ENCODE data around the gene EPHB3. TPM values are rescaled to one million over a fixed set of nuclear protein-coding genes. Genes with fewer than 3 reads are reported as not detected.

EPHB3 gene
- total RNA-seq, 3 donors from 2014 or later (not counting 1 experiment from before 2014, with no cell fraction given), result not detected

DNA sequence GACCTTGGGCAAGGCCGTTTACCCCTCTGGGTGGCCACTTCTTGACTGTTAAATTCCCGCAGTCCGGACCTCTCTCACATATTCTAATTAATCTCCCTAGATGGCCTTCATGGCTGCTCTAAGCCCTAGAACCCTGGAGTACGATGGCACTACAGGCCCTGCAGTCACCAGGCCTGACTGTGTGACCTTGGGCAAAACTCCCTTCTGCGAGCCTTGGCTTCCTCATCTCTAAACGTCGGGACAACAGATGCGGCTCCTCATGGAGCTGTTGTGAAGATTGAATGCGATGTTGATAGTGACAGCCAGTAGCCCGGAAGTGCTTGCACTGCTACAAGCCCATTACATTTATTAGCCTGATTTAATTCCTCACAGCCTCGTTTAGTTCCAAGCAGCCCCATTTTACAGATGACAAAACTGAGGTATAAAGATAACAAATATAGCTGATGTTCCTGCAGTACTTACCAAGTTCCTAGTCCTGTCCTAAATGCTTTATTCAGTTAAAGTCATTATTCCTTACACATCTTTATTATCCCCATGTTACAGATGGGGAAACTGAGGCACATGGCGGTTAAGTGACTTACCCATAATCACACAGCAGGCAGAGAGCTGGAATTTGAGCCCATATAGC is 10.3 kb downstream of the EPHB3 start:
- peaks cover 17% of the 10 kb centered on the region for H3K4me1 ChIP-seq (ENCODE audit: control insufficient read depth, insufficient read depth, low read length)
- H3K9me3 Mint-ChIP-seq, result no peaks in the 10 kb centered on the region
- no peaks in the 10 kb centered on the region for H3K4me1 Mint-ChIP-seq
- TF ChIP-seq CTCF (IDR thresholded peaks at IDR 0.05), result no peak
- H3K36me3 ChIP-seq (ENCODE audit: control insufficient read depth, insufficient read depth, low read length), result no peaks in the 10 kb centered on the region
- H3K27me3 ChIP-seq (ENCODE audit: control insufficient read depth, insufficient read depth, low read length), result peaks cover 26% of the 10 kb centered on the region
- no peaks in the 10 kb centered on the region for H3K36me3 Mint-ChIP-seq
- DNase-seq, result no peak
- peaks cover 32 to 47% of the 10 kb centered on the region in 2 donors for H3K27me3 Mint-ChIP-seq (ENCODE audit: low read depth in 2 of 2)
- no peak overlapping the region for H3K27ac ChIP-seq (ENCODE audit: low read length)
- H3K4me3 Mint-ChIP-seq, result no peak overlapping the region
- H3K4me3 ChIP-seq (ENCODE audit: low read length), result no peak overlapping the region
- H3K27ac Mint-ChIP-seq, result no peak overlapping the region
- intact Hi-C loops (cut with micrococcal nuclease), result no loop called here
- H3K9me3 ChIP-seq (ENCODE audit: control insufficient read depth, insufficient read depth, low read length), result no peaks in the 10 kb centered on the region
- ATAC-seq, result no peak
- 89% methylated on average over 12 of the region's 12 CpGs for WGBS (ENCODE audit: insufficient coverage)

DNA sequence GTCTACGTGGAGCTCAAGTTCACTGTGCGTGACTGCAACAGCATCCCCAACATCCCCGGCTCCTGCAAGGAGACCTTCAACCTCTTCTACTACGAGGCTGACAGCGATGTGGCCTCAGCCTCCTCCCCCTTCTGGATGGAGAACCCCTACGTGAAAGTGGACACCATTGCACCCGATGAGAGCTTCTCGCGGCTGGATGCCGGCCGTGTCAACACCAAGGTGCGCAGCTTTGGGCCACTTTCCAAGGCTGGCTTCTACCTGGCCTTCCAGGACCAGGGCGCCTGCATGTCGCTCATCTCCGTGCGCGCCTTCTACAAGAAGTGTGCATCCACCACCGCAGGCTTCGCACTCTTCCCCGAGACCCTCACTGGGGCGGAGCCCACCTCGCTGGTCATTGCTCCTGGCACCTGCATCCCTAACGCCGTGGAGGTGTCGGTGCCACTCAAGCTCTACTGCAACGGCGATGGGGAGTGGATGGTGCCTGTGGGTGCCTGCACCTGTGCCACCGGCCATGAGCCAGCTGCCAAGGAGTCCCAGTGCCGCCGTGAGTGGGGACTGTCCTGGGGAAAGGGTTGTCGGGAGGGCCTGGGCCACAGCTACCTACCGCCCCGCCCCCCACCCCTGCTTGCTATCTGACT is 11.2 kb downstream of the EPHB3 start:
- peaks cover 17% of the 10 kb centered on the region for H3K4me1 ChIP-seq (ENCODE audit: control insufficient read depth, insufficient read depth, low read length)
- H3K9me3 ChIP-seq (ENCODE audit: control insufficient read depth, insufficient read depth, low read length), result no peaks in the 10 kb centered on the region
- no peak overlapping the region for H3K27ac ChIP-seq (ENCODE audit: low read length)
- ATAC-seq (no peak), DNase-seq (no peak)
- no peak overlapping the region for H3K4me3 Mint-ChIP-seq
- no peaks in the 10 kb centered on the region for H3K4me1 Mint-ChIP-seq
- peaks cover 26% of the 10 kb centered on the region for H3K27me3 ChIP-seq (ENCODE audit: control insufficient read depth, insufficient read depth, low read length)
- peaks cover 24 to 42% of the 10 kb centered on the region in 2 donors for H3K27me3 Mint-ChIP-seq (ENCODE audit: low read depth in 2 of 2)
- intact Hi-C loops (cut with micrococcal nuclease), result no loop called here
- H3K36me3 Mint-ChIP-seq, result no peaks in the 10 kb centered on the region
- TF ChIP-seq CTCF (IDR thresholded peaks at IDR 0.05), result no peak
- no peaks in the 10 kb centered on the region for H3K36me3 ChIP-seq (ENCODE audit: control insufficient read depth, insufficient read depth, low read length)
- H3K27ac Mint-ChIP-seq, result no peak overlapping the region
- no peaks in the 10 kb centered on the region for H3K9me3 Mint-ChIP-seq
- H3K4me3 ChIP-seq (ENCODE audit: low read length), result no peak overlapping the region
- WGBS (ENCODE audit: insufficient coverage), result 95% methylated on average over 33 of the region's 33 CpGs

DNA sequence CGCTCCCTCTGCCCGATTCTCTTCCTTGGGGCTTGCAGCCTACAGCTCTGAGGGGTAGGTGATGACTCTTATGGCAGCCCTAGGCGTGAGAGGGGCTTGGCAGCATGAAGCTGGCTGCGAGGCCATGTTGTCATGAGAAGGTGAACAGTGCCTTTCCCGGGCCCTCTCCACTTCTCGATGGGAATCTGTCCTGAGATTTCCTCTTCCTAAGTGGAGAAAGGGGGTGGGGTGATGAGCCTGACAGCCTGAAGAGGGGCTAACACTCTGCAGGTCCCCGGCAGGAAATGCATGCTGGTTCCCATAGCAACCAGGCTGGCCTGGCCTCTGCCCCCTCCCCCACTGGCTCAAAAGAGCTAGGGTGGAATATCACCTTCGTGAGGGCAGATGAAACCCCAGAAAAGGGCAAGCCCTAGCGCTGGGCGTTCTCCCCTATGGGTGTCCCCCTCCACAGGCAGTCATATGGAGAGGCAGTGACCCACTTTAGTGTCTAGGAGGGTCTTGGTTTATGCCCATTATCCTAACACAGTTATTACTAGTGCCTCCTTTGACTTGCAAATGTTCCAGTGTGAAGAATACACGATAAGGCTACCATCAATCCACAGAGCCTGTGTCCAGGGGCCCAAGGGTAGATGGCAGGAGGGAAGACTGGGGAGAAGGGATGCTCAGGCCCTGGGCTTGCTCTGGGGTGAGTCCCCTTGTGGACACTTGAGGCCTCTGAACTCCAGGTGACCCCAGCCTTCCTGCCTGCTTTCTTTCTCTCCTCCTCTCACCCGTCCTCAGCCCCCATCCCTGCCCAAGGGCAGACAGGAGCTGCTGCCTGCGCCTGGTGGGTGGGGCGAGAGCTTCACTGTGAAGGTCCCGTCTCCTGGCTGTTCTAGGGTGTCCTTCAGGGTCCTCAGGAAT is 13.2 kb downstream of the EPHB3 start:
- H3K4me3 ChIP-seq (ENCODE audit: low read length), result no peak overlapping the region
- WGBS (ENCODE audit: insufficient coverage), result 73% methylated on average over 13 of the region's 15 CpGs
- TF ChIP-seq CTCF (IDR thresholded peaks at IDR 0.05), result no peak
- no peaks in the 10 kb centered on the region for H3K4me1 Mint-ChIP-seq
- no peaks in the 10 kb centered on the region for H3K36me3 Mint-ChIP-seq
- H3K27ac Mint-ChIP-seq, result no peak overlapping the region
- H3K9me3 ChIP-seq (ENCODE audit: control insufficient read depth, insufficient read depth, low read length), result no peaks in the 10 kb centered on the region
- no peak overlapping the region for H3K4me3 Mint-ChIP-seq
- no peak overlapping the region for H3K27ac ChIP-seq (ENCODE audit: low read length)
- ATAC-seq, result no peak
- H3K27me3 Mint-ChIP-seq (ENCODE audit: low read depth in 2 of 2), result peaks cover 33 to 39% of the 10 kb centered on the region in 2 donors
- no peaks in the 10 kb centered on the region for H3K9me3 Mint-ChIP-seq
- H3K4me1 ChIP-seq (ENCODE audit: control insufficient read depth, insufficient read depth, low read length), result peaks cover under 1% of the 10 kb centered on the region
- intact Hi-C loops (cut with micrococcal nuclease), result no loop called here
- no peaks in the 10 kb centered on the region for H3K36me3 ChIP-seq (ENCODE audit: control insufficient read depth, insufficient read depth, low read length)
- DNase-seq, result no peak
- peaks cover 16% of the 10 kb centered on the region for H3K27me3 ChIP-seq (ENCODE audit: control insufficient read depth, insufficient read depth, low read length)
